ENCODE results near the gene SIRPA.

The SIRPA gene

DNA sequence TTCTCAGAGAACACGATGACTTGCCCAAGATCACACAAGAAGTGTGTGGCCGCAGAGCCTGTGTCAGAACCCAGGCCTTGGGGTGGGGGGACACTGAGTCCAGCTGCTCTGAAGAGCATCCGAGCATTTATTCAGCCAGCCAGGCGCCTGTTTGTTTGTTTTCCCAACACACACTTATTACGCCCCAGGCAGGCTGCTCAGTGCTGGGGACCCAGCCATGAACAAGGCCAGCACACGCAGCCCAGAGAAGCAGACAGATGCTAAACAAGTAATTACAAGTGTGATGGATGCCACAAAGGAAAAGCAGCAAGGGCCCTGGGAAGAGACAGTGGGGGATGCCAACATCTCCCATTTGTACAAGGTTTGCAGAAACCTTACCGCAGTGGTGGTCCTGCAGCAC, 19.4 kb upstream of the SIRPA start:
- H3K9me3 ChIP-seq (ENCODE audit: control insufficient read depth, insufficient read depth, low read length): no peaks in the 10 kb centered on the region
- H3K4me2 ChIP-seq (ENCODE audit: low read length): no peak overlapping the region
- H3K27me3 ChIP-seq (ENCODE audit: control insufficient read depth, low read length): peaks cover 38% of the 10 kb centered on the region
- peaks cover 5% of the 10 kb centered on the region; the same call in 1 of the 2 replicates for H4K20me1 ChIP-seq (ENCODE audit: control insufficient read depth, insufficient read depth, low read depth, low read length)
- no peak overlapping the region for H3K4me3 ChIP-seq (ENCODE audit: low read length)
- no peaks in the 10 kb centered on the region for H3K9me2 ChIP-seq (replicated peaks; ENCODE audit: control insufficient read depth, low read length)
- no peaks in the 10 kb centered on the region for H3F3A ChIP-seq (ENCODE audit: control insufficient read depth, insufficient read depth)
- H3K27ac ChIP-seq (ENCODE audit: low read depth, low read length): no peak overlapping the region
- peaks cover 18% of the 10 kb centered on the region for H3K4me1 ChIP-seq (ENCODE audit: control insufficient read depth, low read length)
- no peak for TF ChIP-seq EZH2phosphoT487 (IDR thresholded peaks at IDR 0.05; ENCODE audit: borderline replicate concordance, low read length)
- TF ChIP-seq CTCF (IDR thresholded peaks at IDR 0.05; ENCODE audit: low read depth, low read length, poor library complexity, severe bottlenecking): no peak
- H3K79me2 ChIP-seq (ENCODE audit: control insufficient read depth, low read length): no peaks in the 10 kb centered on the region
- no peaks in the 10 kb centered on the region for H3K36me3 ChIP-seq (ENCODE audit: control insufficient read depth, low read length)

DNA sequence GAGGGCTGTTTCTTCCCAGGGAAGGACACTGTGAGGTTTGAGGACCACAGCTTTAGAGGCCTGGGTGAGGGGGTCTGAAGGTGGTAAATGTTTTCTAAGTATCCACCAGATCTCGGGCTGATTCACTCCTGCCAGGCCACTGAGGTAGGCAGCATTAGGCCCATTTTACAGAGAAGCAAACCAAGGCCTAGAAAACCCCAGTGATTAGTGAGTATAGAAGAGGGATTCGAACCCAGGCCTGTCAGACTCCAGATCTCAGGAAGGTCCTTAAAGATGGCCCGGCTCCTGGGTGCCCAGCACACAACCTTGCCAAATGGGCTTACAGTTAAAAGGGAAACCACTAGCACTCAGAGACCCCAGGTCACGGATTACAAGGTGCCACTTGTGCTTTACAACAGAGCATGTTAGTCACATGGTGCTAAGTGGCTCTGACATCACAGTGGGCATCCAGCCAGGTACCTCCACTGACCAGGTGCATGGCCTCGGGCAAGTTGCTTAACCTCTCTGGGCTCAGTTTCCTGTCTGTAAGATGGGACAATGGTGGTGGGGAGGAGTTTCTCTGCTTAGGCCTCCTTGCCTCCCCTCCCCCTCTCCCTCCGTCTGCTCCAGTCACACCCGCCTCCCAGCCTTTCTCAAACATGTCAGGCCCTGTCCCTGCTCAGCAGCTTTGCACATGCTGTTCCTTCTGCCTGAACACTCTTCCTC, 18.8 kb upstream of the SIRPA start:
- no peak overlapping the region for H3K27ac ChIP-seq (ENCODE audit: low read depth, low read length)
- no peak for TF ChIP-seq EZH2phosphoT487 (IDR thresholded peaks at IDR 0.05; ENCODE audit: borderline replicate concordance, low read length)
- no peak for TF ChIP-seq CTCF (IDR thresholded peaks at IDR 0.05; ENCODE audit: low read depth, low read length, poor library complexity, severe bottlenecking)
- peaks cover 12% of the 10 kb centered on the region for H3K4me1 ChIP-seq (ENCODE audit: control insufficient read depth, low read length)
- no peaks in the 10 kb centered on the region for H3K36me3 ChIP-seq (ENCODE audit: control insufficient read depth, low read length)
- no peaks in the 10 kb centered on the region for H3F3A ChIP-seq (ENCODE audit: control insufficient read depth, insufficient read depth)
- no peaks in the 10 kb centered on the region for H3K9me3 ChIP-seq (ENCODE audit: control insufficient read depth, insufficient read depth, low read length)
- H3K27me3 ChIP-seq (ENCODE audit: control insufficient read depth, low read length): peaks cover 37% of the 10 kb centered on the region
- H3K9me2 ChIP-seq (replicated peaks; ENCODE audit: control insufficient read depth, low read length): no peaks in the 10 kb centered on the region
- H3K4me3 ChIP-seq (ENCODE audit: low read length): no peak overlapping the region
- no peak overlapping the region for H3K4me2 ChIP-seq (ENCODE audit: low read length)
- H4K20me1 ChIP-seq (ENCODE audit: control insufficient read depth, insufficient read depth, low read depth, low read length): peaks cover 5% of the 10 kb centered on the region; the same call in 1 of the 2 replicates
- no peaks in the 10 kb centered on the region for H3K79me2 ChIP-seq (ENCODE audit: control insufficient read depth, low read length)

DNA sequence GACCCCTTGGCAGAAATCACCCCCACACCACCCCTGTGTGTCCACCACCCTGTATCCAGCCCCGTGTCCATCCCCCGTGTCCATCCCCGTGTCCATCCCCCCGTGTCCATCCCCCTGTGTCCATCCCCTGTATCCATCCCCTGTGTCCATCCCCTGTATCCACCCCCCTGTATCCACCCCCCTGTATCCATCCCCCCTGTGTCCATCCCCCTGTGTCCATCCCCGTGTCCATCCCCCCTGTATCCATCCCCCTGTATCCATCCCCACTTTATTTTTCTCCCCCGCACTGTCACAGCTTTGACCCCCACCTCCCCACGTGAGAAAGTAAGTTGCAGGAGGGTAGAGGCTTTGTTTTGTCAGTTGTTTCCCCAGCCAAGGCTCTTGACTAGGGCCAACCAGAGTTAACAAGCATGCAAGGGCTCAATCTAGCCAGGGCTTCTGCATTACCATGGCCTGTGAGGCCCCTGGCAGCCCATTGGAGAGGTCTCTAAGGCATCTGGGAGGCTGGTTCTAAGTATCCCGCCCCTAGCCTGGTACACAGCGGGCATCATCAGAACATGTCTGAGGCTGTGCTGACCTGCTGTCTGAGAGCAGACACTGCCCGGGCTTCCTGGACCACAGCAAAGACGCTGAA, 18.1 kb upstream of the SIRPA start:
- Histone ChIP-seq H3K4me1 (ENCODE audit: control insufficient read depth, low read length) (peaks cover 6% of the 10 kb centered on the region; the same call in 1 of the 2 replicates), H4K20me1 (ENCODE audit: control insufficient read depth, insufficient read depth, low read depth, low read length) (peaks cover 5% of the 10 kb centered on the region; the same call in 1 of the 2 replicates), H3K4me2 (ENCODE audit: low read length) (no peak overlapping the region), H3K4me3 (ENCODE audit: low read length) (no peak overlapping the region), H3K9me2 (replicated peaks; ENCODE audit: control insufficient read depth, low read length) (no peaks in the 10 kb centered on the region), H3K27me3 (ENCODE audit: control insufficient read depth, low read length) (peaks cover 32% of the 10 kb centered on the region), H3K79me2 (ENCODE audit: control insufficient read depth, low read length) (no peaks in the 10 kb centered on the region), H3K9me3 (ENCODE audit: control insufficient read depth, insufficient read depth, low read length) (no peaks in the 10 kb centered on the region), H3F3A (ENCODE audit: control insufficient read depth, insufficient read depth) (no peaks in the 10 kb centered on the region), H3K36me3 (ENCODE audit: control insufficient read depth, low read length) (no peaks in the 10 kb centered on the region), H3K27ac (ENCODE audit: low read depth, low read length) (no peak overlapping the region)
- TF ChIP-seq CTCF (IDR thresholded peaks at IDR 0.05; ENCODE audit: low read depth, low read length, poor library complexity, severe bottlenecking): no peak
- TF ChIP-seq EZH2phosphoT487 (IDR thresholded peaks at IDR 0.05; ENCODE audit: borderline replicate concordance, low read length): no peak
